HL-60 (cell line): ENCODE results near the gene FAM107B.

Source experiments
- DNase-seq, 2 experiments: peaks; one replicate each; pipeline ENCODE4 v3.0.0-alpha.2; 2010 to 2020; ENCODE audit warnings: low read depth in 1 of 2, low spot score in 1 of 2
- H3K27ac ChIP-seq: fragments of 250-450 bp; sonication (Bioruptor Pico); replicated peaks from 2 replicates; pipeline ENCODE4 v1.5.1; 2020; ENCODE audit warnings: mild to moderate bottlenecking, moderate library complexity
- H3K27me3 ChIP-seq: fragments of 250-450 bp; sonication (Bioruptor Pico); 2 replicates; pipeline ENCODE4 v1.5.1; 2021; ENCODE audit warnings: mild to moderate bottlenecking, moderate library complexity; ENCODE audit not compliant: insufficient read depth, poor library complexity, severe bottlenecking
- H3K4me3 ChIP-seq: replicated peaks from 2 replicates; pipeline ENCODE4 v1.5.1; 2011; ENCODE audit warnings: mild to moderate bottlenecking, control low read depth, low read length; ENCODE audit not compliant: insufficient read depth
- GABPA ChIP-seq: IDR thresholded peaks from 2 replicates; pipeline ENCODE4 v1.6.1; 2012; ENCODE audit warnings: low read depth
- POLR2AphosphoS5 ChIP-seq: IDR thresholded peaks from 2 replicates; pipeline ENCODE4 v1.6.1; 2012; ENCODE audit warnings: low read depth
- SPI1 ChIP-seq: IDR thresholded peaks from 2 replicates; pipeline ENCODE4 v1.6.1; 2012; ENCODE audit warnings: low read depth, mild to moderate bottlenecking, borderline replicate concordance
- TF ChIP-seq, protein P1 (sequence below): IDR thresholded peaks from 2 replicates; pipeline ENCODE4 v1.6.1; 2012; ENCODE audit warnings: low read depth; ENCODE audit not compliant: insufficient replicate concordance
- TF ChIP-seq, protein P2 (sequence below): IDR thresholded peaks from one replicate; pipeline ENCODE4 v1.5.1; 2011; ENCODE audit warnings: low read length, control low read depth, inconsistent platforms; ENCODE audit not compliant: insufficient read depth

The FAM107B gene

DNA sequence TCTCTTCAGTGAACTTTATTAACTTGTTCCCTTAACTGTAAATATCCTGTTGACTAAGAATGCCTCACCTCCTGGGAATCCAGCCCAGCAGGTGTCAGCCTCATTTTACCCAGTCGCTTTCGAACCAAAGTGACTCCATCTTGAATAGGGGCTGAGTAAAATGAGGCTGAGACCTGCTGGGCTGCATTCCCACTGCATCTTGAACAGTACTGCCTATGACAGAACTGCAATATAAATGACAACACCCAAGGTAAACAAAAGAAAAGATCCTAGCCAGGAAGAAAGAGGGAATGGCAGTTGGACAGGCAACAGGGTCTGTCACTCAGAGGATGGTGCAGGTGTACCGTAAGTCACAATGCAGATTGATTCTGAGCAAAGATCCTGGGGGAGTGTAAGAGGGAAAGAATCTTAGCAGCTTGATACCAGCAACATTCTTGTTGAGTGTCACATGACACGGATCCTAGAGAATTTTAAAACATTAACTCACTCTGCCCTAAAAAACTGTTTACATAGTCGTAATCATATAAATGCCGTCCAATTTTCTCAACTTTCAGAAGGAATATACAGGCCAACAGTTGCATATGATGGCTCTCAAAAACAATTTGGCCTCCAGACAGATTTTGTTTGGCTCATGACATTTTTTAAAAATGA, 4.4 kb upstream of the FAM107B start:
- no peak for TF ChIP-seq POLR2AphosphoS5
- TF ChIP-seq, protein P1, sequence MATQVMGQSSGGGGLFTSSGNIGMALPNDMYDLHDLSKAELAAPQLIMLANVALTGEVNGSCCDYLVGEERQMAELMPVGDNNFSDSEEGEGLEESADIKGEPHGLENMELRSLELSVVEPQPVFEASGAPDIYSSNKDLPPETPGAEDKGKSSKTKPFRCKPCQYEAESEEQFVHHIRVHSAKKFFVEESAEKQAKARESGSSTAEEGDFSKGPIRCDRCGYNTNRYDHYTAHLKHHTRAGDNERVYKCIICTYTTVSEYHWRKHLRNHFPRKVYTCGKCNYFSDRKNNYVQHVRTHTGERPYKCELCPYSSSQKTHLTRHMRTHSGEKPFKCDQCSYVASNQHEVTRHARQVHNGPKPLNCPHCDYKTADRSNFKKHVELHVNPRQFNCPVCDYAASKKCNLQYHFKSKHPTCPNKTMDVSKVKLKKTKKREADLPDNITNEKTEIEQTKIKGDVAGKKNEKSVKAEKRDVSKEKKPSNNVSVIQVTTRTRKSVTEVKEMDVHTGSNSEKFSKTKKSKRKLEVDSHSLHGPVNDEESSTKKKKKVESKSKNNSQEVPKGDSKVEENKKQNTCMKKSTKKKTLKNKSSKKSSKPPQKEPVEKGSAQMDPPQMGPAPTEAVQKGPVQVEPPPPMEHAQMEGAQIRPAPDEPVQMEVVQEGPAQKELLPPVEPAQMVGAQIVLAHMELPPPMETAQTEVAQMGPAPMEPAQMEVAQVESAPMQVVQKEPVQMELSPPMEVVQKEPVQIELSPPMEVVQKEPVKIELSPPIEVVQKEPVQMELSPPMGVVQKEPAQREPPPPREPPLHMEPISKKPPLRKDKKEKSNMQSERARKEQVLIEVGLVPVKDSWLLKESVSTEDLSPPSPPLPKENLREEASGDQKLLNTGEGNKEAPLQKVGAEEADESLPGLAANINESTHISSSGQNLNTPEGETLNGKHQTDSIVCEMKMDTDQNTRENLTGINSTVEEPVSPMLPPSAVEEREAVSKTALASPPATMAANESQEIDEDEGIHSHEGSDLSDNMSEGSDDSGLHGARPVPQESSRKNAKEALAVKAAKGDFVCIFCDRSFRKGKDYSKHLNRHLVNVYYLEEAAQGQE, result no peak
- TF ChIP-seq SPI1, result no peak
- TF ChIP-seq GABPA, result no peak
- TF ChIP-seq, protein P2, sequence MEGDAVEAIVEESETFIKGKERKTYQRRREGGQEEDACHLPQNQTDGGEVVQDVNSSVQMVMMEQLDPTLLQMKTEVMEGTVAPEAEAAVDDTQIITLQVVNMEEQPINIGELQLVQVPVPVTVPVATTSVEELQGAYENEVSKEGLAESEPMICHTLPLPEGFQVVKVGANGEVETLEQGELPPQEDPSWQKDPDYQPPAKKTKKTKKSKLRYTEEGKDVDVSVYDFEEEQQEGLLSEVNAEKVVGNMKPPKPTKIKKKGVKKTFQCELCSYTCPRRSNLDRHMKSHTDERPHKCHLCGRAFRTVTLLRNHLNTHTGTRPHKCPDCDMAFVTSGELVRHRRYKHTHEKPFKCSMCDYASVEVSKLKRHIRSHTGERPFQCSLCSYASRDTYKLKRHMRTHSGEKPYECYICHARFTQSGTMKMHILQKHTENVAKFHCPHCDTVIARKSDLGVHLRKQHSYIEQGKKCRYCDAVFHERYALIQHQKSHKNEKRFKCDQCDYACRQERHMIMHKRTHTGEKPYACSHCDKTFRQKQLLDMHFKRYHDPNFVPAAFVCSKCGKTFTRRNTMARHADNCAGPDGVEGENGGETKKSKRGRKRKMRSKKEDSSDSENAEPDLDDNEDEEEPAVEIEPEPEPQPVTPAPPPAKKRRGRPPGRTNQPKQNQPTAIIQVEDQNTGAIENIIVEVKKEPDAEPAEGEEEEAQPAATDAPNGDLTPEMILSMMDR, result no peak
- Histone ChIP-seq H3K27ac (no peak overlapping the region), H3K27me3 (no peaks in the 10 kb centered on the region), H3K4me3 (no peak overlapping the region)
- no peak for DNase-seq

DNA sequence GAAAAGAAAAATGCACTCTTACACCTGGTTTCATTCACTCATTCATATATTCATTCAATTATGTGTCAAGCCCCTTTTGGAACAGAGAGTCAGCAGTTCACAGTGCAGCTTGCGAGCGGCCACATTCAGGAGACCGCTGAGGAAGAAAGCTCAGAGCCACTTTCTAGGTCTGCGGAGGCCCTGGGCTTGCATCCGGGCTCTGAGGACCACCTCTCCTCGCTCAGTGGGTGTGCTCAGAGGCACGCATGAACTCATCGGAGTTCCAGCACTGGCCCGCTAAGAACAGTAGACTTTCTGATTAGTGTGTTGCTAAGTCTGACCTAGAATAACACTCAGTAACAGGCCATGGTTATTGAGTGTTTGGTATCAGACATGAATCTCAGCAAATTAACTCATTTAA, 1.8 kb upstream of the FAM107B start:
- Histone ChIP-seq H3K27ac (no peak overlapping the region), H3K27me3 (no peaks in the 10 kb centered on the region), H3K4me3 (no peak overlapping the region)
- TF ChIP-seq GABPA, result no peak
- TF ChIP-seq POLR2AphosphoS5, result no peak
- TF ChIP-seq, protein P1, result no peak
- TF ChIP-seq, protein P2, result no peak
- no peak for TF ChIP-seq SPI1
- no peak for DNase-seq

DNA sequence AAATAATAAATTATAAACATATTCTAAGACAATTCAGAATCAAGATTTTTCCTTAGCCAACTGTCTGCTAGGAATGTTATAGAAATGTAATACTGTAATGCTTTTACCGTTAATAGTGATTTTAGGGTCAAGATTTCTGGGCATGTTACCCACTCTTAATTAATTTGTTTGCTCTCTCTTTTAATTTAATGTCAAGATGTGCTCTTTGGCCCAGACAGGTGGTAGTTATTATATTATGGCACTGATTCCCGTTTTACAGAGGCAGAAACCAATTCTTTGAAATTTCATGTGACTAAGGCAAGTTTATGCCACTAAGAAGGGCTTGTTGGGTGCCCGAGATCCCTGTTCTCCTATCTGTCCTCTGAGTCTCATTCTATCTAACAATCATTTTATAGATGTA, 959 bp upstream of the FAM107B start:
- TF ChIP-seq SPI1, result no peak
- TF ChIP-seq, protein P2, result no peak
- no peak for TF ChIP-seq POLR2AphosphoS5
- no peak for TF ChIP-seq GABPA
- TF ChIP-seq, protein P1, result no peak
- no peaks in the 10 kb centered on the region for H3K27me3 ChIP-seq
- no peak overlapping the region for H3K27ac ChIP-seq
- H3K4me3 ChIP-seq, result no peak overlapping the region
- no peak for DNase-seq
